ENCODE results near the gene ARHGAP31.

DNA sequence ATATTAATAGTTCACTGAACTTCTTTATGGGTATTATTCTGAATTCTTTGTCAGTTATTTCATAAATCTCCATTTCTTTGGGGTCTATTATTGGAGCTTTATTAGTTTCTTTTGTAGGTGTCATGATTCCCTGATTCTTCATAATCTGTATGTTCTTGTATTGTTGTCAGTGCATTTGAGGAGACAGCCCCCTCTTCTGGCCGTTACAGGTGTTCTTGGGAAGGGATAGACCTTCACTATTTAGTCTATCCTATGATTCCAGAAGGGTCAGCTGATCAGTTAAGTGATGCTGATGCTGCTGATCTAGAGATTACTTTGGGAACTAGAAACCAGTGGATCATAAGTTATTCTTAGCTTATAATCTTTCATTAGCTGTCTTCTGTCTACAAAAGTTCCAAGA is 134.4 kb downstream of the ARHGAP31 start:
- no peak for TF ChIP-seq EZH2phosphoT487 (IDR thresholded peaks at IDR 0.05; ENCODE audit: insufficient read depth, low read depth)
- no peak for TF ChIP-seq EZH2 (IDR thresholded peaks at IDR 0.05; ENCODE audit: insufficient read depth, poor library complexity, severe bottlenecking)

All from GM23248 (cell line).